H9 (cell line): ENCODE measurements around the gene VWA8. TPM values are rescaled to one million over a fixed set of nuclear protein-coding genes. Genes with fewer than 3 reads are reported as not detected.

Experiments used
- DNase-seq: peaks from one replicate; pipeline ENCODE4 v3.0.0-alpha.2; 2017
- H2AFZ ChIP-seq: one replicate; pipeline ENCODE4 v1.6.1; 2013; ENCODE audit warnings: mild to moderate bottlenecking, low read length, control low read depth, moderate library complexity
- H2AK5ac ChIP-seq: 2 replicates; pipeline ENCODE4 v1.6.1; 2013; ENCODE audit warnings: low read length, control low read depth, mixed read lengths; ENCODE audit not compliant: insufficient read length
- H2BK120ac ChIP-seq: one replicate; pipeline ENCODE4 v1.6.1; 2013; ENCODE audit warnings: low read depth, mild to moderate bottlenecking, low read length, control low read depth, inconsistent platforms; ENCODE audit not compliant: poor library complexity, severe bottlenecking
- H2BK12ac ChIP-seq: 2 replicates; pipeline ENCODE4 v1.6.1; 2013; ENCODE audit warnings: low read length, control low read depth, mixed read lengths, low read depth; ENCODE audit not compliant: insufficient read length
- H2BK15ac ChIP-seq: 2 replicates; pipeline ENCODE4 v1.6.1; 2013; ENCODE audit warnings: low read depth, low read length, control low read depth
- H2BK20ac ChIP-seq: one replicate; pipeline ENCODE4 v1.6.1; 2013; ENCODE audit warnings: low read depth, mild to moderate bottlenecking, low read length, control low read depth, inconsistent platforms; ENCODE audit not compliant: poor library complexity, severe bottlenecking
- H2BK5ac ChIP-seq: 2 replicates; pipeline ENCODE4 v1.6.1; 2013; ENCODE audit warnings: low read length, control low read depth, mixed read lengths; ENCODE audit not compliant: insufficient read length
- H3K14ac ChIP-seq: 2 replicates; pipeline ENCODE4 v1.6.1; 2013; ENCODE audit warnings: low read length, control low read depth; ENCODE audit not compliant: insufficient read depth
- H3K18ac ChIP-seq: 2 replicates; pipeline ENCODE4 v1.6.1; 2013; ENCODE audit warnings: low read depth, mild to moderate bottlenecking, mixed read lengths, low read length, control low read depth; ENCODE audit not compliant: insufficient read length
- H3K23ac ChIP-seq: 2 replicates; pipeline ENCODE4 v1.6.1; 2013; ENCODE audit warnings: low read length, control low read depth, mixed read lengths, low read depth; ENCODE audit not compliant: insufficient read length
- H3K23me2 ChIP-seq: 2 replicates; pipeline ENCODE4 v1.6.1; 2013; ENCODE audit warnings: low read depth, mild to moderate bottlenecking, mixed read lengths, low read length, control low read depth; ENCODE audit not compliant: insufficient read length, poor library complexity, severe bottlenecking
- H3K27ac ChIP-seq: 2 replicates; pipeline ENCODE4 v1.5.1; 2013; ENCODE audit warnings: low read length, control low read depth, mixed read lengths, low read depth; ENCODE audit not compliant: insufficient read length
- H3K27me3 ChIP-seq: 2 replicates; pipeline ENCODE4 v1.6.1; 2013; ENCODE audit warnings: low read length, control low read depth, inconsistent platforms; ENCODE audit not compliant: insufficient read depth
- H3K4ac ChIP-seq: 2 replicates; pipeline ENCODE4 v1.6.1; 2013; ENCODE audit warnings: low read depth, mild to moderate bottlenecking, control low read depth, inconsistent platforms, low read length, moderate library complexity
- H3K4me1 ChIP-seq: 2 replicates; pipeline ENCODE4 v1.6.1; 2013; ENCODE audit warnings: low read length, control low read depth, inconsistent platforms; ENCODE audit not compliant: insufficient read depth
- H3K4me2 ChIP-seq: 2 replicates; pipeline ENCODE4 v1.6.1; 2013; ENCODE audit warnings: low read length, control low read depth, mixed read lengths; ENCODE audit not compliant: insufficient read length, insufficient read depth
- H3K56ac ChIP-seq: 2 replicates; pipeline ENCODE4 v1.6.1; 2013; ENCODE audit warnings: low read depth, mild to moderate bottlenecking, mixed read lengths, low read length, control low read depth; ENCODE audit not compliant: insufficient read length
- H3K79me1 ChIP-seq: 2 replicates; pipeline ENCODE4 v1.6.1; 2013; ENCODE audit warnings: low read depth, mild to moderate bottlenecking, moderate library complexity, low read length, control low read depth, inconsistent platforms; ENCODE audit not compliant: insufficient read depth, poor library complexity, severe bottlenecking
- H3K79me2 ChIP-seq: 2 replicates; pipeline ENCODE4 v1.6.1; 2013; ENCODE audit warnings: low read length, control low read depth, inconsistent platforms; ENCODE audit not compliant: insufficient read depth
- H3K9ac ChIP-seq: 2 replicates; pipeline ENCODE4 v1.6.1; 2013; ENCODE audit warnings: low read length, control low read depth, mixed read lengths; ENCODE audit not compliant: insufficient read length; ENCODE audit errors: extremely low read depth
- H3K9me3 ChIP-seq: one replicate; pipeline ENCODE4 v1.6.1; 2013; ENCODE audit warnings: low read depth, low read length, inconsistent platforms; ENCODE audit not compliant: control insufficient read depth
- H3T11ph ChIP-seq: one replicate; pipeline ENCODE4 v1.6.1; 2013; ENCODE audit warnings: mild to moderate bottlenecking, low read length, control low read depth, inconsistent platforms
- H4K20me1 ChIP-seq: one replicate; pipeline ENCODE4 v1.6.1; 2013; ENCODE audit not compliant: control insufficient read depth, insufficient read length, insufficient read depth
- H4K5ac ChIP-seq: 2 replicates; pipeline ENCODE4 v1.6.1; 2013; ENCODE audit warnings: low read depth, mild to moderate bottlenecking, mixed read lengths, low read length, control low read depth; ENCODE audit not compliant: insufficient read length
- H4K8ac ChIP-seq: replicated peaks from 2 replicates; pipeline ENCODE4 v1.6.1; 2013; ENCODE audit warnings: low read length, control low read depth, mixed read lengths, low read depth; ENCODE audit not compliant: insufficient read length
- H4K91ac ChIP-seq: 2 replicates; pipeline ENCODE4 v1.6.1; 2013; ENCODE audit warnings: low read depth, mild to moderate bottlenecking, moderate library complexity, mixed read lengths, low read length, control low read depth; ENCODE audit not compliant: insufficient read length
- H3K27ac Mint-ChIP-seq, 3 experiments: 2 replicates in 2 of 3; 3 replicates in 1 of 3; pipeline ENCODE4 v1.8.0; 2020 to 2021; ENCODE audit warnings: mixed read lengths in 3 of 3, mild to moderate bottlenecking in 1 of 3, moderate library complexity in 1 of 3
- H3K27me3 Mint-ChIP-seq: 2 replicates; pipeline ENCODE4 v1.8.0; 2021; ENCODE audit warnings: low read depth, mild to moderate bottlenecking, moderate library complexity, mixed read lengths
- H3K36me3 Mint-ChIP-seq, 3 experiments: 2 replicates in 2 of 3; 3 replicates in 1 of 3; pipeline ENCODE4 v1.8.0; 2020 to 2021; ENCODE audit warnings: low read depth in 3 of 3, mixed read lengths in 3 of 3; ENCODE audit not compliant: insufficient read depth in 1 of 3
- H3K4me1 Mint-ChIP-seq, 2 experiments: 2 replicates each; pipeline ENCODE4 v1.8.0; 2020; ENCODE audit warnings: mixed read lengths in 2 of 2
- H3K4me3 Mint-ChIP-seq, 2 experiments: 2 replicates in 1 of 2; 3 replicates in 1 of 2; pipeline ENCODE4 v1.8.0; 2020 to 2021; ENCODE audit warnings: mild to moderate bottlenecking in 2 of 2, mixed read lengths in 2 of 2, moderate library complexity in 1 of 2
- H3K9me3 Mint-ChIP-seq, 2 experiments: 2 replicates in 1 of 2; 3 replicates in 1 of 2; pipeline ENCODE4 v1.8.0; 2020; ENCODE audit warnings: mild to moderate bottlenecking in 2 of 2, mixed read lengths in 2 of 2, moderate library complexity in 1 of 2
- CTCF ChIP-seq: fragments of 200-600 bp; sonication (generic); conservative IDR thresholded peaks from 3 replicates; pipeline ENCODE4 v1.8.0; 2021; ENCODE audit warnings: antibody characterized with exemption, mild to moderate bottlenecking
- WGBS: extraction: QIAGEN DNeasy Blood & Tissue Kit; methylation state at CpG from one replicate; pipeline ENCODE4 v1.1.7; 2013; ENCODE audit warnings: missing lambda C conversion rate, low lambda C conversion rate, mixed read lengths; ENCODE audit not compliant: insufficient read length; ENCODE audit errors: extremely low coverage; 5-methylcytosine and 5-hydroxymethylcytosine counted together
- total RNA-seq: library from RNA; stranded (reverse); gene quantifications from 2 replicates; pipeline ENCODE4 v1.2.1, GENCODE V29; 2021

The VWA8 gene
- total RNA-seq, 1 experiment from 2014 or later = 17.4 TPM

GRCh38 chr13:41658057-41658661 is 302.8 kb downstream of the VWA8 start:
- WGBS = no CpG with 5 or more reads among the region's 7 CpGs
- Histone ChIP-seq H2BK120ac (no peak overlapping the region), H3K18ac (no peak overlapping the region), H3K79me2 (no peaks in the 10 kb centered on the region), H3K4me1 (no peaks in the 10 kb centered on the region), H2AK5ac (no peak overlapping the region), H3T11ph (no peak overlapping the region), H3K9ac (no peak overlapping the region), H2AFZ (no peak overlapping the region), H3K27me3 (no peaks in the 10 kb centered on the region), H2BK20ac (no peak overlapping the region), H3K4me2 (no peak overlapping the region), H3K9me3 (no peaks in the 10 kb centered on the region), H3K56ac (no peak overlapping the region), H2BK15ac (no peak overlapping the region), H3K27ac (no peak overlapping the region), H3K4ac (no peak overlapping the region), H3K23me2 (no peaks in the 10 kb centered on the region), H4K91ac (no peak overlapping the region), H4K20me1 (no peaks in the 10 kb centered on the region), H4K8ac (no peak overlapping the region), H3K14ac (no peak overlapping the region), H4K5ac (no peak overlapping the region), H2BK12ac (no peak overlapping the region), H3K79me1 (no peaks in the 10 kb centered on the region), H2BK5ac (no peak overlapping the region), H3K23ac (no peak overlapping the region)
- H3K4me3 Mint-ChIP-seq = no peak overlapping the region
- H3K27ac Mint-ChIP-seq = no peak overlapping the region
- no peak for DNase-seq
- H3K36me3 Mint-ChIP-seq = peaks cover 3 to 5% (median 5%) of the 10 kb centered on the region in 3 experiments; a peak in 5 of 7 replicates
- peak; percentile 43; the same call in 2 of the 3 replicates for TF ChIP-seq CTCF
- H3K4me1 Mint-ChIP-seq = no peaks in the 10 kb centered on the region
- no peaks in the 10 kb centered on the region for H3K27me3 Mint-ChIP-seq
- peaks cover 0 to 3% of the 10 kb centered on the region in 2 experiments; a peak in 2 of 5 replicates for H3K9me3 Mint-ChIP-seq
